GM20431 (cell line): ENCODE measurements around the gene CHST7.

Source experiments
- in situ Hi-C: fragments of 300-500 bp; cut with MseI, MboI; formaldehyde crosslinking; loops from one replicate; pipeline ENCODE4 v1.15.0; 2020; ENCODE audit warnings: low sequenced_read_pairs; ENCODE audit not compliant: unreplicated experiment

Gene CHST7

DNA sequence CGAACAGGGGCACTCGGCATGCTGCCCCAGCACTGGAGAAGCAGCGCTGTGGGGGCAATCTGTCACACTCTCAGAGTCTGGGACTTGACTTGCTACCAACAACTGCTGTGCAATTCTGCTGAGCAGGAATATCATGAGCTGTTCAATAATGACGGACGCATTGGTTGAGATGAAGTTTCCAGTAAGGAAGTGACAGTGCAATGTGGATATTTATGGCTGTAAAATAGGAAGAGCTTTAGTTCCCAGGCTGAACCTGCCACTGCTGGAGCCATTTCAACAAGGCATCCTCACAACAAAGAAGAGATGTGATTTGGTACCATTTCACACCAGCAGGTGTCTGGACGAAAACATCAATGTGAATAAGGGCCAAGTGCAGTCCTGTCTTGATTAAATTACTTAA lies 24.2 kb downstream of the CHST7 start:
- in situ Hi-C loops: no loop called here

DNA sequence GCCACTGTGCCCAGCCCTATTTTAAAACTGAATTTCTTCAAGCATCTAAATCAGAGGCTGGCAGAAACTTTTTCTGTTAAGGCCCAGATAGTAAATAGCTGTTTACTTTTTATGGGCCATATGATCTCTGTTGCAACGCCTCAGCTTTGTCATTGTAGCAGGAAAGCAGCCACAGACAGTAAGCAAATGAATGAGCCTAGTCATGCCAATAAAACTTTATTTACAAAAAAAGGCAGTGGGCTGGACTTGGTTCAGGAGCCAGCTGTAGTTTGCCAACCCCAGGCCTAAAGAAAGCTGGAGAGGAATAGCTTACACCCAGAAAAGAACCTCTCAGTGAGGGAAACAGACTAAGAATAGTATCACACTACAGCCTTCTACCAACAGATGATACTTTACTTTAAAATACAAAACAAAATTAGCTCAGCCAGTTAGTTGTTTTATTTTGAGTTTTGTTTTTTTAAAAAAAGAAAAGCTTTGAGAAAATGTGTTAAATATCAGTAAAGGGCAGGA lies 25.5 kb downstream of the CHST7 start:
- in situ Hi-C loops: no loop called here

DNA sequence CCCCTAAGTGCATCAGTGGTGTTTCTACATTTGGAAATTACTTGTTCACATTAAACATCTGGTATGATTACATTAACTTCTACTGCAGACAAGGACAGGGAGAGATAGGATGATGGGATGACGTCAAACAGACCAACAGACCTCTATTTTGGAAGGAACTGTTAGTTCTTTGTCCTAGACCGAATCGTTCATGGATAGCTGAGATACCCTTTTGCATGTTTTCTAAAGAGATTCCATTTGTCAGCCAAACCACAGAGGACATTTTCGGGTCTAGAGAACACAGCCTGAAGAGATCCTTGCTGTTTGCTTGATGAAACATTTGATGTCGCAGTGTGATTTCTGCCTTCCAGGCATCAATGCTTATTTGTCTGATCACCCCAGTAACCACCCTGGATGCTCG lies 27.7 kb downstream of the CHST7 start:
- in situ Hi-C loops: no loop called here

DNA sequence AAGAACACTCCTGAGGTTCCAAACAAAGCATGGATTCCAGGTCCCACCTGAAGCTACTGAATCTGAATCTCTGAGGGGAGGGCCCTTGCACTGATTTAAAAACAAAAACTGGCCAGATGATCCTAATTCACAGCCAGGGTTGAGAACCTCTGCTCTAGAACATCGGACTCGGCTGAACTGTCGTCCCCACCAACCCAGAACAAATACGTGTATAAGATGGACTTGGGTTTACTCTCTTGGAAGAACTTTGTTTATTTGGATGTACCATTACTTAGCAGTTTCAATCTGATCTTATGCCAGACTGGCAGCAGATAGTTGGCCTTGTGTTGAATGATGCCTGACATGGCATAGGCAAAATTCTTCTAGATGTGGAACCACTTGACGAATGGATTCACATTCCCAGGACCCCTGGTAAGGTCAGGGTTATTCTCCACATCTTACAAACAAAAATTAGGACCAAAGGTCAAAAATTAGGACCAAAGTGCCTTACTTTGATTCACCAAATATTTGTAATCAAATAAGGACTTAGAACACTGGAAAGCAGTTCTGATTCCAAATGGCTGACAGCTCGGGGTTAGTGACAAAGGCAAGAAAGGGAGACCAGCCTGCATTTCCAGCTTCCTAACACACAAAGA lies 29.0 kb downstream of the CHST7 start:
- in situ Hi-C loops: no loop called here

DNA sequence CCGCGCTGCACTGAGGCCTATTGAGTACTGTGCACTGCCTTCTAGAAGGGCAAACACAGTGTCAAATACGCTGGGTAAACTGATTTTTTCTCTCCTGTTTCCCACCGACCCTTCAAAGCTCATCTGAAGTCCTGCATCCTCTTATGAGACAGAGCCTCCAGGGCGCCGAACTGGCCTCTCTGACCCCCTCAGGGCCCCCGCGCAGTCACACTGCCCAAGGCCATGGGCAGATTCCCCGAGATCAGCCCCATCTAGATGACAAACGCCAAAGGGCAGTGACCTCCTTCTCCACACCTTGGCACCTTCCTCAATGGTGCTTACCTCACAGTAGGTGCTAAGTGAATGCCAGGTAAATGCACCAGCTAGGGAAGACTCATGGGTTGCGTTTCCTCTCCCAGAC lies 34.4 kb downstream of the CHST7 start:
- in situ Hi-C loops: no loop called here

DNA sequence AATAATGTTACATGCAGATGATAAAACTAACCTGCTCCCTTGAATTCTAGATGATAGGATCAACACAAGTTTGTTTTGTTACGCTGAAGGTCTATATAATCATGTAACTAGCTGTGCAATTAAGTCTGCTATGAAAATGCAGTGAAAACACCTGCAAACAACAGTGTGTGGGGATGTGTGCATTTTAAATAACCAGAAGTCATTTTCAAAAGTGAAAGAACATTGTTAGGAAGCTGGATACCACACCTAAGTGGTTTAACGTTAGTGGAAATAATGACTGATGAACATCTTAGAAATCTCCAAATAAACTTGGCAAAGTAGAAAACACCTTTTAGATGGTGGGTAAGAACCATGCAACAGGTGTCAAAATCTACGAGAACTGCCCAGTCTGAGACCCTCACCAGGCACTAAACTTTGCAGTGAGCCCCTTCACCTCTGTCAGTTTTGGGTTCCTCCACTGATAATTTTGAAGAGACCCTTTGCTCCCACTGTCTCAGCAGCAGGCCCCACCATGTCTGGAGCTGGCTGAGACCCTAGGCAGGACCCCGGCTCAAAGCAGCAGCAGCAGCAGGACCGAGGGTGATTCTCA lies 36.6 kb downstream of the CHST7 start:
- in situ Hi-C loops: no loop called here

DNA sequence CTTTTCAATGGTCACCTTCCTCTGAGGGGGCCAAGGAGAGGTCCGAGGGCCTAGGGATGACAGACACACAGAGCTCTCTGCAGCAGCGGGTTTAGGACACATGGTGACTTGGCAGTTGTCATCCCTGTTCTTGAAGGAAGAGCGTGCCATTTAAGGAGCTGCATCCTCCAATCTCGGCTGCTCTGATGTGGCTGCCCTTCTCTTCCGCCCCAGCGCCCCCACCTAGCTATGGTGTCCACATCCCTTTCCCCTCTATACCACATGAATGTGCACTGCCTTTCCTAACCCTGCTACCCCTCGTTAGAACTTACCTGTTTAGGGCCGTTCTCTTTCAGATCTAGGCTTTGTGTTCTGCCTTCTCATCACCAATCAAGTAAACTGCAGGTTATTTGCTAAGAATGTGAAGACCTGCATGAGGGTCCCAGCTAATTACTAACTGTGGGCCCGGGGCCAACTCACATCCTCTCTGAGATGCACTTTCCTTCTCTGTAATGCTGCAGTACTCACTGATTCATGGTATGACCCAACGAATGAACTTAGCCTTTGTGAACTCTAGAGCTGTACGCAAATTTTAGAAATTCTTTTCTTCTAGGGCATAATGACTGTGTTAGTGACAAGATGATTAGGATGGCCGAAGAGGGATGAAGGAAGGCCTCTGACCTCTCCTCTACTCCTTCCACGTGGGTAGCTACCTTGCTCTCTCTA lies 38.2 kb downstream of the CHST7 start:
- in situ Hi-C loops: no loop called here

DNA sequence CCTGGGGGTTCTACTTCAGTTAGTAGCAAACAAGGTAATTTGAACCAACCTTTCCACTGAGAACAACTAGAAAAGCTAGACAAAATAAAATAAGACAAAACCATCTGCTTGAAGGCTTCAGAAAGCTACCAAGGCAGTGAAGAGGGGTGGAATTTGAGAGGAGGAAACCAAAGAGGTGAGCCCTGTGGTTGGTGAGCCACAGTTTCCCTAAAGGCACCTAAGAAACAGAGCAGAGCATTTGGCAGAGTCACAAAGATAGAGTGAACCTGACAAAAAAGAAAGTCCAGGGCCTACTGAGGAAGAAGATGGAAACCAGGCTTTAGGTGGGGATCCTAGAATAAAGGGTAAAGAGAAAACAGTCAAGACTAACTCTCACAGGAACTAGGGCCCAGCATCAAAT lies 44.3 kb downstream of the CHST7 start:
- in situ Hi-C loops: no loop called here

DNA sequence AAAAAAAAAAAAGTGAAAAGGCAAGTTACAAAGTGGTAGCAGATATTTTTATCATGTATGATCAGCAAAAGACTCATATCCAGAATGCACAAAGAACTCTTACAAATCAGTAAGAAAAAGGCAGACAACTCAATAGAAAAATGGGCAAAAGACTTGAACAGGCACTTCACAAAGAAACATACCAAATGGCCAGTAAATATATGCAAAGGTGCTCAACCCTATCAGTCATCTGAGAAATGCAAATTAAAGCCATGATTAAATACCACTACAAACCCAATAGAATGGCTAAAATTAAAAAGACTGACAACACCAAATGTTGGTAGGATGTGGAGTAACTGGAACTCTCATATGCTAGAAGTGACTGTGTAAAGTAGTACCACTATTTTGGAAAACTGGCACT lies 45.4 kb downstream of the CHST7 start:
- in situ Hi-C loops: no loop called here

DNA sequence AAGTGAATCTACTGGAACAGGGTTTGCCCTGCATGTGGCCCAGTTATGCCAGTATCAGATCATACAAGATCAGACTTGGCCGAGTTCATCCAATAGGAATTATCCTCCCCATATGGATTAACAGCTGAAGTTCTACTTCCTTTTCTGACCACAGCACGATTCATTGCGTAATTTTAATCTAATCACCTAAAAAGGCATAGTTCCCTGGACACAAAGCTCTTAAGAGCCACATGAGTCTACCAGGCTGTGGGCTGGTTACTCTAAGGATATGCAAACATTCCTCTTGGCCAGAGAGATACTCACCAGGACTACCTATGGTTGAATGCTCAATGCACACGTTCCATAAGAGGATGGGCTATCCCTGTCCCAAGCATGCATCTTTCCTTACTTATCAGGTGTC lies 46.9 kb downstream of the CHST7 start:
- in situ Hi-C loops: no loop called here

DNA sequence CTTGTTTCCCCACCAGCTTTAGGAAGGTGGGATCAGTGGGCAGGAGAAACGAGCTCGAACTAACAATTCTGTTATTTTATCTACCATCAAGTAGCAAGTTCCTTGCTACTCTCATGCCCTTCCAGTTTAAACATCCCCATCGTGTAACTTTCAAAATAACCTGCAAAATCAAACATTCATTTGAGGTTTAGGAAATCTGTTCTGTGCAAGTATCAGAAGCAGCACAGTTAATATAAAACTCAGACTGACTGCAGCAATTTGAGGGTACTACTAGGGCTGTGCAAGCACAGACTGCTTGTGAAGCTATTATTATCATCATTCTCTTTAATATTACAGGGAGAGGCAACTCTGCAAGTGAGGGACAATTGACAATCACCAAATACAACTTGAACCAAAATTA lies 48.0 kb downstream of the CHST7 start:
- in situ Hi-C loops: no loop called here

DNA sequence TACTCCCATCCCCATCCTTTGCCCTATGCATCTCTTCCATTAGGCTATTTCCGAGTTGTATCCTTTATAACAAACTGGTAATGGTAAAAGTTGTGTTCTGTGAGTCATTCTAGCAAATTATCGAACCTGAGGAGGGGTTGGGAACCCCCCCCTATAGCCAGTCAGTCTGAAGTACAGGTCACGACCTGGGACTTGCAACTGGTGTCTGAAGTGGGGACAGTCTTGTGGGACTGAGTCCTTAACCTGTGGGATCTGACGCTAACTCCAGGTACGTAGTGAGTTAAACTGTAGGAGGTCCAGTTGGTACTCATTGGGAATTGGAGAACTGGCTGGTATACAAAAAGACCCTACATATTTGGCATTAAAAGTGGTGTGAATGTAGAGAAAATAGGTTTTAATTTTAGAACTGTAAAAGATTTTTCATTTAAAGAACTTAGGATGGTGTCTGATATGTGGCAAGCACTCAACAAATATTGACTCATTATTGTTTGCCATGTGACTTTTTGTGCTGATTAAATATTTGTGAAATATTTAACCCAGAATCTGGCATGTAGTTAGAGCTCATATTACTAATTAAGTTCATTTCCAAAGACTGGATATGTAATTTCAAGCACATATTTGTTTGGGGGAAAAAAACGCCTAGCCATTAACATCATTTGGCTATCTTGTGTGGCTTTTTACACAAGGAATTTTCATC lies 50.7 kb downstream of the CHST7 start:
- in situ Hi-C loops: no loop called here

DNA sequence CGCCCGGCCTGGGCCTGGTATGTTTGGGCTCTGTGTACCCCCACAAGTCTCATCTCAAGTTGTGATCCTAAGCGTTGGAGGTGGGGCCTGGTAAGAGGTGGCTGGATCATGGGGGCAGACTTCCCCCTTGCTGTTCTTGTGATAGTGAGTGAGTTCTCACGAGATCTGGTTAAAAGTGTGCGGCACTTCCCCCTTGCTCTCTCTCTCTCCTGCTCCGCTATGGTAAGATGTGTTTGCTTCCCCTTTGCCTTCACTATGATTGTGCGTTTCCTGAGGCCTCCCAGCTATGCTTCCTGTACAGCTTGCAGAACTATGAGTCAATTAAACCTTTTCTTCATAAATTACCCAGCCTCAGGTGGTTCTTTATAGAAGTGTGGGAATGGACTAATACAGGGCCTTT lies 53.0 kb downstream of the CHST7 start:
- in situ Hi-C loops: no loop called here

DNA sequence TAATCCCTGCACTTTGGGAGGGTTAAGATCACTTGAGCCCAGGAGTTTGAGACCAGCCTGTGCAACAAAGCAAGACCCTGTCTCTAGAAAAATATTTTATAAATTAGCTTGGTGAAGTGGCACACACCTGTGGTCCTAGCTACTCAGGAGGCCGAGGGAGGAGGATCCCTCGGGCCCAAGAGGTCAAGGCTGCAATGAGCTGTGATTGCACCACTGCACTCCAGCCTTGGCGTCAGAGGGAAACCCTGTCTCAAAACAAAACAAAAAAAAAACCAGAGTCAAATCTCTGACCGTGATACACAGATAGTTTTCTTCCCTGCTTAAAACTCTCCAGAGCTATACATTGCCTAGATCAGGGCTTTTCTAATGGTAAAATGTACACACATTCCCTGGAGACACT lies 53.5 kb downstream of the CHST7 start:
- in situ Hi-C loops: no loop called here

DNA sequence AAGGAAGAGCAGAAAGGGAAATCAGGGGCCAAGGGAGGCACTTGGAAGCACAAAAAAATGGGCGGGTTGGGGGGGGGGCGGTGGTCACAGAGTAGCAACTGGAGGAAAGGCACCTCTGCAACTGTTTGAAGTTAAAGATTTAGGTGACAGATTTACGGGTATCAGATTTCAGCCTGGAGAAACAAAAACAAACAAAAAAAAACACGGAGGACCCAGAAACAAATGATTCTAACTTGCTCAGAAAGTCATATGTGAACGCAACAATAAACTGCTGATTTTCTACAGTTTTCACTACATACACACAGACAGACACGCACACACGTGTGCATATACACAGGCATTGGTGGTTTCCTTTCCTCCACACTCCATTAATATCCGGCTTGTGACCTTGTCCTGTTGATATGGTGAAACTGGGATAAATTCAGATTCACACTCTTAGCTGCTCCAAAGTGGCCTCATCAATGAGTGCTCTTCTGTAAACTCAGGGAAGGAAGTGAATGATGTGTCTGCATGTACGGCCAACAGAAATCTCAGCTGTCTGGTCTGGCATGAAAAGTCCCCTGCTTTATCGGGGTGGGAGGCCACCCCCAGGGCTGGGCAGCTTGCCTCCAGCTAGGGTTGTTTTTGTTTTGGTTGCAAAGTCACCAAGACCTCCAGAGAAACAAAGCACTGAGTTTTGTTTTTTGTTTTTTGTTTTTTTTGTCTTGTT lies 54.3 kb downstream of the CHST7 start:
- in situ Hi-C loops: no loop called here

DNA sequence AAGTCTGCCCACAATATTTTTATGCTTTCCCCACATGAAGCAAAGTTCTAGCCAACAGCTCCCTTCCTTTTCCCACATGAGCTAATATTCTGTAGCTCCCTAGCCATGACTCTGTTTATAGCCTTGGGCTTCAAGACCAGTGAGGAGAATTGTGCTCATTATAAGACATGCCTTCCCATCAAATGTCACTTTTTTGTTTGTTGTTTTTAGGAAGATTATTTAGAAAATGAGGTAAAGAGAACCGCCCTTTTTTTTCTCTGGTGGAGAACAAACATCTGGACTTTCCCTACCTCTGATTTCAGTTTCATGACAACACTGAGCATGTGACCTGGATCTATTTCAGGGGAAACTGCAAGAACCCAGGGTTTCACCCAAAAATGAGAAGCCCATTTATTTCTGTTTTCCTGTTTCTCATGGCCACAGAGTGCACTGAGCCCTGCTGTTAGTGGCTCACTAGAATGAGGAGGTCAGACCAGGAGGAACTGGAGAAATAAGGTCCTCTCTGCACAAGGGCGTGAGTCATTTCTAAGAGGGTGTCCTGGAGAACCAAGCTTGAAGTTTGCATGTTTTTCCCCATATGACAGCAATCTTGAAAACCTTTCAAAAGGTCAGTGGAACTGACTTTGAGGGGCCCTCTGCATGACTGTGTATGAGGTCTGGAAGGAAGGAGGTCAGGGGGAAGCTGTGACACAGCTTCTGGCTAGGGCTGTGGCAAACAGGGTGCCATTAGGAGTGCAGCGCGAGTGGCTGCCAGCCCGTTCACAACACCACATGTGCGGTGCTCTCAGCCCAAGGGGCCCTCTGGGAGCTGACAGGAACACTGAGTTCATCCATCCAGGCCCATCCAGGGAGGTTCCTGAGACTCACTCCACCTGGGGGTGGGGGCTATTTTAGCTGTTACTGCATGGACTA lies 55.2 kb downstream of the CHST7 start:
- in situ Hi-C loops: no loop called here

DNA sequence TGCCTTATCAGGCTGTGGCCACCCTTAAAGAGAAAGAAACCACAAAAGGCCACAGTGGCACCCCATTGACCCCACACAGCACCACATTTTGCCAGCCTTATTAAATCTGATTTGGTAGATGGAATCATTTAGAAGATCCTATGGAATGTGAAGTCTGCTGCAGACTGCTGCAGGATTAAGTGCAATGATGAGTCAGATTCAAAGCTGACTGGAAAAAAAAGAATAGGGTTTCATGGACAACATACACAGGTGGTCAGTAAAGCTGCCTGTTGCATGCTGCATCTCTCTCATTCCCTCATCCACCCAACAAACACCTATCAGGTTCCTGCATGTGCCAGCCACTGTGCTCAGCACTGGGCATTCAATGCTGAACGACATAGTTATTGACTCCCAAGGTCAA lies 56.6 kb downstream of the CHST7 start:
- in situ Hi-C loops: no loop called here

DNA sequence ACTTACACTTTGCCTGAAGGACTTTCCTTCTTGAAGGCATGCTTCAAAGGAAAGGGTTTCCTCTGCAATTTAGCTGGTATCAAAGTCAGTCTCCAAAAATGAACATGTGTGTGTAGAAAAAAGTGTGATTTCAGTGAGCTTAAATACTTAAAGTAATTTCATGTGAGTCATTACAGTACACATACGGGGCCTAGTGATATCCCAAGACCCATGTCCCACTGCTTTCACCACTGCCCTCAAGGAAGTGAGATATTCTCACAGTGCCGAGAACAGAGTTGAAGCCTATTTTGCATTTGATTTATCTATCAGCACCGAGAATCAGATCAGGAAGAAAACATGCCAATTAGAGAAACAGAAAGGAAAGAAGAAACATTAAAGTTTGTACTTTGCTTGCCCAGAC lies 61.0 kb downstream of the CHST7 start:
- in situ Hi-C loops: no loop called here

DNA sequence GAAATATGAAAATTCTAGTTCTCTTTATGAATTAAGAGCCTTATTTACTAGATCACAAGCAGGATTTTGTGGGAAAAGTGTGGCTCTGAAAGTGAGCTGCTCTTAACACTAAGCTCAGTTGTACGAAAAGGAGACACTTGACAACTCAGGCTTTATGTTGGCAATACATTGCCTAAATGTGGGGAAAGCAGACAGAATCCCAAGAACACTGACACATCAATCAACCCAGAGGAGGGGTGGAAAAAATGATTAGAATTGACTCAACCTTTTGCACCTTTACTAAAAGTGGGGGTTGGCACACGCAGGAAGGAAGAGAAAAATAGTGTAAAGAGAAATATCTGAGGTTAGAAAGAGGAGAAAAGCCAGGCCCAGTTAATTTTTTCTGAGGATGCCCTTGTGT lies 61.6 kb downstream of the CHST7 start:
- in situ Hi-C loops: no loop called here
